GM10248 (cell line): Measurements from ENCODE around the gene CHPF.

Source experiments
- CTCF ChIA-PET: fragments of 300-600 bp; sonication (Branson Sonifier 250); formaldehyde crosslinking; extraction: SDS; loops from one replicate; lab custom pipeline; 2021; ENCODE audit warnings: antibody characterized with exemption; lab: Yijun Ruan, JAX
- POLR2A ChIA-PET: fragments of 350-650 bp; sonication (Branson Sonifier 250); formaldehyde crosslinking; extraction: SDS; loops from one replicate; lab custom pipeline; 2020; ENCODE audit warnings: antibody characterized with exemption; lab: Yijun Ruan, JAX
- DNase-seq: peaks from one replicate; pipeline ENCODE4 v3.0.0; 2012; ENCODE audit errors: extremely low spot score
- TF ChIP-seq, protein P1 (sequence below): IDR thresholded peaks from 2 replicates; pipeline ENCODE4 v1.5.1; 2012; ENCODE audit warnings: mild to moderate bottlenecking, low read depth; ENCODE audit errors: extremely low read depth, missing control alignments, control extremely low read depth

CHPF gene

DNA sequence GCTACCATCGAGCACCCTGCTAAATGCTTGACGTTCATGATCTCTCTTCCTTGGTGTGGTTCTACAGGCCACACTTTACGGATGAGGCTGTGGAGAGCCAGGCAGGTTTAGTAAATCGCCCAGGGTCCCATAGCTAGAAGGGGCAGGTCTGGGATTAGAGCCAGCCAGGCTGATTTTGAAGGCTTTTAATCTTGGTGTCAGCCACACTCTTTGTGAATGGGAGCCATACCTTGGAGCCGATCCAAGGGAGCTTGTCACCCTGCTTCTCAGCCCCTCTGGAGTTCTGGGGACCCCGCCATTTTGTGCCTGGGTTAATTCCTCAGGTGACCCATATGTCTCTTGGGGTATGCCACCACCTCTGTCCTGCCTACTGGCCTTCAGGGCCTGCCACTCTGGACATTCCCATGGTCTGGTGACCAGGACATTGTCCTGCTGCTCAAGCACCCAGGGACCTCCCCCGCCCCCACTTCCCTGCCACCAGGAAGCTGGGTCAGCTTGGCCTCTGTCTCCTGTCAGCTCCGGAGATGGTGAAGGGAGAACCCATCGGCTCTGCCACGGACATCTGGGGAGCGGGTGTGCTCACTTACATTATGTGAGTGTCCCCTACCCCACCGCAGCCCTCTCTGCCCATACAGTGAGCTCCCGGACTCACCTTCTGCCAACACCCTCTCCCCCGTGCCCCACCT, 52.2 kb downstream of the CHPF start:
- ChIA-PET CTCF (interaction anchor here (0.7 to 18.5 kb wide), 5 partner anchors 9 to 36 kb away, joined by 3 to 325 read pairs (median 6); no protein-coding TSS in a partner anchor), POLR2A (interaction anchor here (0.5 kb wide), 1 partner anchor 80 kb away, joined by 3 read pairs; no protein-coding TSS in a partner anchor)
- DNase-seq = no peak
- TF ChIP-seq, protein P1, sequence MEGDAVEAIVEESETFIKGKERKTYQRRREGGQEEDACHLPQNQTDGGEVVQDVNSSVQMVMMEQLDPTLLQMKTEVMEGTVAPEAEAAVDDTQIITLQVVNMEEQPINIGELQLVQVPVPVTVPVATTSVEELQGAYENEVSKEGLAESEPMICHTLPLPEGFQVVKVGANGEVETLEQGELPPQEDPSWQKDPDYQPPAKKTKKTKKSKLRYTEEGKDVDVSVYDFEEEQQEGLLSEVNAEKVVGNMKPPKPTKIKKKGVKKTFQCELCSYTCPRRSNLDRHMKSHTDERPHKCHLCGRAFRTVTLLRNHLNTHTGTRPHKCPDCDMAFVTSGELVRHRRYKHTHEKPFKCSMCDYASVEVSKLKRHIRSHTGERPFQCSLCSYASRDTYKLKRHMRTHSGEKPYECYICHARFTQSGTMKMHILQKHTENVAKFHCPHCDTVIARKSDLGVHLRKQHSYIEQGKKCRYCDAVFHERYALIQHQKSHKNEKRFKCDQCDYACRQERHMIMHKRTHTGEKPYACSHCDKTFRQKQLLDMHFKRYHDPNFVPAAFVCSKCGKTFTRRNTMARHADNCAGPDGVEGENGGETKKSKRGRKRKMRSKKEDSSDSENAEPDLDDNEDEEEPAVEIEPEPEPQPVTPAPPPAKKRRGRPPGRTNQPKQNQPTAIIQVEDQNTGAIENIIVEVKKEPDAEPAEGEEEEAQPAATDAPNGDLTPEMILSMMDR = no peak

DNA sequence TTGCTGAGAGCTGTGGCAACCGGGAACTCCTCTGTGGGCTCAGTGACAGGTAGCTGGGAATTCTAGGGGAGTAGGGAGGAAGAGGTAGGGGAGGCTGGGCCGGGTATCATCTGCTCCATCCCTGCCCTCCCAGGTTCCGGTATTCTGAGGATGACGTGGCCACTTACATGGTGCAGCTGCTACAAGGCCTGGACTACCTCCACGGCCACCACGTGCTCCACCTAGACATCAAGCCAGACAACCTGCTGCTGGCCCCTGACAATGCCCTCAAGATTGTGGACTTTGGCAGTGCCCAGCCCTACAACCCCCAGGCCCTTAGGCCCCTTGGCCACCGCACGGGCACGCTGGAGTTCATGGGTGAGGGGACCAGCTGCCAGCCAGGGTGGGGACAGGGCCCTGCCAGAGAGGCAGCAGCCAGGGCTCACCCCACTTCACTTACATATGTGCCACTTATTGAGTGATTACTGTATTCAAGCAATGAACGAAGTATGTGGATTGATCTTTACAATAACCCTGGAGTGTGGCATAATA, 52.9 kb downstream of the CHPF start:
- no peak for DNase-seq
- TF ChIP-seq, protein P1 = no peak
- POLR2A ChIA-PET = no interaction called here
- CTCF ChIA-PET = interaction anchor here (1.3 to 18.5 kb wide), 4 partner anchors 8 to 37 kb away, joined by 3 to 325 read pairs (median 6); no protein-coding TSS in a partner anchor

DNA sequence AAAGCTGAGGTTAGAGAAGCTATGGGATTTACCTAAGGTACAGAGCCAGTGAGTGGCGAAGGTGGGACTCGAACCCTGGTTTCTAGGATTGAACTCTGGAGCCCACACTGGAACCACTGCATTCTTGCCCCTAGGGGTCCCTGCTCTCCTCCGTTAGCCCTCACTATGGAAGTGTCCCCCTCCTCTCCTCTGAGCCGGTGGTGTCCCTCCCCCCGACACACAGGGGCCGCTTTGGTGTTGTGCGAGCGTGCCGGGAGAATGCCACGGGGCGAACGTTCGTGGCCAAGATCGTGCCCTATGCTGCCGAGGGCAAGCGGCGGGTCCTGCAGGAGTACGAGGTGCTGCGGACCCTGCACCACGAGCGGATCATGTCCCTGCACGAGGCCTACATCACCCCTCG, 53.4 kb downstream of the CHPF start:
- no peak for DNase-seq
- ChIA-PET CTCF (interaction anchor here (1.5 to 18.5 kb wide), 2 partner anchors 10 to 38 kb away, joined by 3 to 325 read pairs; no protein-coding TSS in a partner anchor), POLR2A (no interaction called here)
- TF ChIP-seq, protein P1 = no peak

DNA sequence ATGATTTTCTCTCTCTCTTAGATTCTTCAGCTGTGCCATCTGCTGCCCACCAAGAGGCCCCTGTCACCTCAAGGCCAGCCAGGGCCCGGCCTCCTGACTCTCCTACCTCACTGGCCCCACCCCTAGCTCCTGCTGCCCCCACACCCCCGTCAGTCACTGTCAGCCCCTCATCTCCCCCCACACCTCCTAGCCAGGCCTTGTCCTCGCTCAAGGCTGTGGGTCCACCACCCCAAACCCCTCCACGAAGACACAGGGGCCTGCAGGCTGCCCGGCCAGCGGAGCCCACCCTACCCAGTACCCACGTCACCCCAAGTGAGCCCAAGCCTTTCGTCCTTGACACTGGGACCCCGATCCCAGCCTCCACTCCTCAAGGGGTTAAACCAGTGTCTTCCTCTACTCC, 54.3 kb downstream of the CHPF start:
- ChIA-PET POLR2A (no interaction called here), CTCF (interaction anchor here (1.5 to 18.5 kb wide), 2 partner anchors 10 to 38 kb away, joined by 3 to 325 read pairs; no protein-coding TSS in a partner anchor)
- TF ChIP-seq, protein P1 = no peak
- no peak for DNase-seq
